HepG2 (cell line): ENCODE data around the gene ACSF3. TPM values are rescaled to one million over a fixed set of nuclear protein-coding genes. Genes with fewer than 3 reads are reported as not detected.

Source experiments
- ASH2L ChIP-seq: fragments of 300-600, 200-600 bp; sonication (generic); IDR thresholded peaks from 2 replicates; pipeline ENCODE4 v1.7.0; 2017; ENCODE audit warnings: low read depth, mild to moderate bottlenecking, moderate library complexity, mixed read lengths, low read length; ENCODE audit not compliant: insufficient read length
- ELF4 ChIP-seq: sonication (generic); formaldehyde crosslinking; IDR thresholded peaks from 2 replicates; pipeline ENCODE4 v1.5.0; 2020; ENCODE audit warnings: missing genetic modification reagents, mild to moderate bottlenecking, moderate library complexity, borderline replicate concordance
- FOXK1 ChIP-seq: sonication (generic); formaldehyde crosslinking; IDR thresholded peaks from 2 replicates; pipeline ENCODE4 v1.4.0; 2020; ENCODE audit warnings: low read depth, missing genetic modification reagents, borderline replicate concordance
- GABPA ChIP-seq, 2 experiments: IDR thresholded peaks; 2 replicates each; pipeline ENCODE4 v1.6.1; 2011 to 2016; ENCODE audit warnings: low read depth in 2 of 2, low read length in 1 of 2, missing biosample characterization in 1 of 2, missing genetic modification characterization in 1 of 2
- HCFC1 ChIP-seq: fragments of 150-350 bp; IDR thresholded peaks from 2 replicates; pipeline ENCODE4 v1.6.1; 2014; ENCODE audit warnings: low read depth, low read length
- HIVEP1 ChIP-seq: sonication (generic); formaldehyde crosslinking; IDR thresholded peaks from 2 replicates; pipeline ENCODE4 v1.4.0; 2020; ENCODE audit warnings: mild to moderate bottlenecking, missing genetic modification reagents
- HMGA1 ChIP-seq: sonication (generic); formaldehyde crosslinking; conservative IDR thresholded peaks from 2 replicates; pipeline ENCODE4 v1.4.0; 2020; ENCODE audit warnings: missing genetic modification reagents
- HOXA3 ChIP-seq: sonication (generic); formaldehyde crosslinking; IDR thresholded peaks from 2 replicates; pipeline ENCODE4 v1.5.0; 2020; ENCODE audit warnings: missing genetic modification reagents
- IRF2 ChIP-seq: IDR thresholded peaks from 2 replicates; pipeline ENCODE4 v1.6.1; 2018; ENCODE audit warnings: missing genetic modification reagents, missing compliant biosample characterization
- IRX3 ChIP-seq: sonication (generic); formaldehyde crosslinking; IDR thresholded peaks from 2 replicates; pipeline ENCODE4 v1.8.1; 2023; ENCODE audit warnings: mild to moderate bottlenecking, low read depth, missing genetic modification reagents, borderline replicate concordance
- KAT8 ChIP-seq: IDR thresholded peaks from 2 replicates; pipeline ENCODE4 v1.6.1; 2016; ENCODE audit warnings: missing genetic modification reagents, missing compliant biosample characterization
- MAZ ChIP-seq, 2 experiments: sonication (generic) in 1 of 2; formaldehyde crosslinking in 1 of 2; IDR thresholded peaks; 2 replicates each; pipeline versions ENCODE4 v1.5.0 to v1.6.1; 2012 to 2020; ENCODE audit warnings: low read depth in 2 of 2, mild to moderate bottlenecking in 2 of 2, borderline replicate concordance in 1 of 2, improper control_type of control experiment in 1 of 2, low read length in 1 of 2, missing genetic modification reagents in 1 of 2, moderate library complexity in 1 of 2
- NFE2L1 ChIP-seq: sonication (generic); formaldehyde crosslinking; IDR thresholded peaks from 2 replicates; pipeline ENCODE4 v1.4.0; 2020; ENCODE audit warnings: missing genetic modification reagents, mild to moderate bottlenecking, borderline replicate concordance
- NFRKB ChIP-seq: fragments of 450-650 bp; IDR thresholded peaks from 2 replicates; pipeline ENCODE4 v1.6.1; 2017
- NR1H2 ChIP-seq: sonication (generic); formaldehyde crosslinking; IDR thresholded peaks from 2 replicates; pipeline ENCODE4 v1.8.1; 2022; ENCODE audit warnings: low read depth, missing genetic modification reagents, borderline replicate concordance
- PCBP2 ChIP-seq: fragments of 200-400 bp; formaldehyde crosslinking; optimal IDR thresholded peaks from 2 replicates; pipeline ENCODE3; 2018; ENCODE audit warnings: low read length, low read depth; ENCODE audit not compliant: poor library complexity, severe bottlenecking
- SCMH1 ChIP-seq: sonication (generic); formaldehyde crosslinking; IDR thresholded peaks from 2 replicates; pipeline ENCODE4 v1.9.0; 2021; ENCODE audit warnings: missing genetic modification reagents, mild to moderate bottlenecking, borderline replicate concordance
- SIX4 ChIP-seq: sonication (generic); formaldehyde crosslinking; IDR thresholded peaks from 2 replicates; pipeline ENCODE4 v1.4.0; 2020; ENCODE audit warnings: missing genetic modification reagents
- SP4 ChIP-seq: sonication (generic); formaldehyde crosslinking; IDR thresholded peaks from 2 replicates; pipeline ENCODE4 v1.8.1; 2023; ENCODE audit warnings: mild to moderate bottlenecking, missing genetic modification reagents
- TAF15 ChIP-seq: fragments of 200-400 bp; formaldehyde crosslinking; IDR thresholded peaks from one replicate; pipeline ENCODE4 v1.6.1; 2018; ENCODE audit warnings: mild to moderate bottlenecking, low read depth, low read length; ENCODE audit not compliant: poor library complexity, severe bottlenecking
- TMF1 ChIP-seq: sonication (generic); formaldehyde crosslinking; IDR thresholded peaks from 2 replicates; pipeline ENCODE4 v1.8.1; 2022; ENCODE audit warnings: low read depth, missing genetic modification reagents
- YY1 ChIP-seq: IDR thresholded peaks from 2 replicates; pipeline ENCODE4 v1.6.1; 2011; ENCODE audit warnings: low read length, low read depth, moderate library complexity, mild to moderate bottlenecking; ENCODE audit not compliant: insufficient read depth, insufficient replicate concordance
- ZBTB38 ChIP-seq: sonication (generic); formaldehyde crosslinking; IDR thresholded peaks from 2 replicates; pipeline ENCODE4 v1.5.1; 2020; ENCODE audit warnings: mild to moderate bottlenecking, missing genetic modification reagents
- ZMYM2 ChIP-seq: sonication (generic); formaldehyde crosslinking; IDR thresholded peaks from 2 replicates; pipeline ENCODE4 v1.8.0; 2022; ENCODE audit warnings: mild to moderate bottlenecking, missing genetic modification reagents
- ZNF224 ChIP-seq: sonication (generic); formaldehyde crosslinking; IDR thresholded peaks from 2 replicates; pipeline ENCODE4 v1.5.0; 2020; ENCODE audit warnings: mild to moderate bottlenecking, missing genetic modification reagents
- ZNF251 ChIP-seq: sonication (generic); formaldehyde crosslinking; IDR thresholded peaks from 2 replicates; pipeline ENCODE4 v1.9.0; 2021; ENCODE audit warnings: mild to moderate bottlenecking, missing genetic modification reagents
- ZNF33B ChIP-seq: sonication (generic); formaldehyde crosslinking; IDR thresholded peaks from 2 replicates; pipeline ENCODE4 v1.5.1; 2020; ENCODE audit warnings: mild to moderate bottlenecking, missing genetic modification reagents
- ZNF550 ChIP-seq: sonication (generic); formaldehyde crosslinking; IDR thresholded peaks from 2 replicates; pipeline ENCODE4 v1.4.0; 2020; ENCODE audit warnings: mild to moderate bottlenecking, missing genetic modification reagents, borderline replicate concordance
- ZNF567 ChIP-seq: sonication (generic); formaldehyde crosslinking; IDR thresholded peaks from 2 replicates; pipeline ENCODE4 v1.8.1; 2023; ENCODE audit warnings: mild to moderate bottlenecking, missing genetic modification reagents, borderline replicate concordance
- ZNF652 ChIP-seq: IDR thresholded peaks from 2 replicates; pipeline ENCODE4 v1.6.1; 2016; ENCODE audit warnings: low read depth, borderline replicate concordance
- ZNF703 ChIP-seq: sonication (generic); formaldehyde crosslinking; IDR thresholded peaks from 2 replicates; pipeline ENCODE4 v1.5.1; 2020; ENCODE audit warnings: missing genetic modification reagents, mild to moderate bottlenecking, moderate library complexity, borderline replicate concordance
- polyA plus RNA-seq, 8 experiments: library from polyadenylated mRNA; depleted of rRNA in 3 of 8; stranded (reverse) in 7 of 8; unstranded in 1 of 8; fragments of >200 nt; fragmentation: Illumina TruSeq in 4 of 8; extraction: Trizol in 4 of 8; gene quantifications; 2 replicates each; pipeline versions ENCODE4 v1.2.1 to v1.2.3, GENCODE V29; 2011 to 2016; ENCODE audit warnings: low read depth in 4 of 8, missing spikeins in 1 of 8, mixed read lengths in 1 of 8; ENCODE audit not compliant: insufficient read depth in 1 of 8
- total RNA-seq, 5 experiments: library from RNA; depleted of rRNA; stranded (reverse); fragments of >200 nt; fragmentation: Illumina TruSeq; extraction: Trizol; gene quantifications; 2 replicates each; pipeline ENCODE4 v1.2.3, GENCODE V29; 2016; ENCODE audit warnings: low read depth in 1 of 5

Gene ACSF3
- total and polyA plus RNA-seq, 2 of the 13 experiments (the other 11 are each of a cell fraction or from before 2014, with no cell fraction given): 14.9 to 30.6 TPM

GRCh38 chr16:89197633-89198416 is 104.2 kb downstream of the ACSF3 start (continued):
- TF ChIP-seq IRX3 (CRISPR knock-in tag): 0 out of 2 replicates have a peak, but pooled peaks have one; percentile 9
- TF ChIP-seq TMF1 (CRISPR knock-in tag): no peak
- TF ChIP-seq ZNF251: no peak
- no peak for TF ChIP-seq ZNF550 (CRISPR knock-in tag)
- peak; percentile 66 for TF ChIP-seq MAZ (IDR thresholded peaks at IDR 0.05; ENCODE audit: borderline replicate concordance, low read depth, low read length)
- TF ChIP-seq MAZ (CRISPR knock-in tag; IDR thresholded peaks at IDR 0.05; ENCODE audit: low read depth): peak; percentile 70
- peak; percentile 7; the same call in 1 of the 2 replicates for TF ChIP-seq SIX4 (CRISPR knock-in tag)
- TF ChIP-seq ZMYM2 (CRISPR knock-in tag): peak; percentile 76; the same call in 1 of the 2 replicates
- no peak for TF ChIP-seq ZBTB38 (CRISPR knock-in tag)
- TF ChIP-seq NFRKB: no peak
- TF ChIP-seq IRF2: peak; percentile 73; the same call in 1 of the 2 replicates
- TF ChIP-seq ZNF33B: no peak
- no peak for TF ChIP-seq ZNF224 (CRISPR knock-in tag)
- no peak; the same call in none of the 2 replicates for TF ChIP-seq HIVEP1
- TF ChIP-seq YY1: peak; percentile 84
- TF ChIP-seq ZNF703 (CRISPR knock-in tag): peak; percentile 58; the same call in 1 of the 2 replicates
- TF ChIP-seq HOXA3: peak; percentile 82
- TF ChIP-seq SCMH1 (CRISPR knock-in tag): no peak
- no peak for TF ChIP-seq GABPA (IDR thresholded peaks at IDR 0.05; ENCODE audit: low read depth, low read length)
- peak; percentile 48 for TF ChIP-seq GABPA (CRISPR knock-in tag; IDR thresholded peaks at IDR 0.05; ENCODE audit: low read depth)
- no peak for TF ChIP-seq NR1H2 (CRISPR knock-in tag)
- peak; percentile 72 for TF ChIP-seq SP4 (CRISPR knock-in tag)
- TF ChIP-seq KAT8: peak; percentile 85
- TF ChIP-seq TAF15: no peak
- TF ChIP-seq NFE2L1: no peak
- no peak for TF ChIP-seq PCBP2
- TF ChIP-seq HCFC1: no peak
- no peak for TF ChIP-seq ZNF652 (CRISPR knock-in tag)
- TF ChIP-seq HMGA1 (CRISPR knock-in tag): no peak
- no peak; the same call in 1 of the 2 replicates for TF ChIP-seq ZNF567
- peak; percentile 70 for TF ChIP-seq ASH2L
- TF ChIP-seq FOXK1: 0 out of 2 replicates have a peak, but pooled peaks have one; percentile 54
- no peak for TF ChIP-seq ELF4 (CRISPR knock-in tag)
